Prostate gland (tissue), 2 donors: ENCODE results near the gene ACADL. TPM values are rescaled to one million over a fixed set of nuclear protein-coding genes. Genes with fewer than 3 reads are reported as not detected.

Source experiments
- DNase-seq: peaks from one replicate; pipeline ENCODE4 v3.0.0-alpha.2; 2019; ENCODE audit warnings: low spot score
- H3K27ac ChIP-seq, 2 donors: fragments of 200-600 bp; sonication (generic); 2 replicates each; pipeline ENCODE4 v1.5.1; 2017 to 2019
- H3K27me3 ChIP-seq: fragments of 200-600 bp; sonication (generic); replicated peaks from 2 replicates; pipeline ENCODE4 v1.5.1; 2019; ENCODE audit not compliant: insufficient read depth
- H3K36me3 ChIP-seq, 2 donors: fragments of 200-600 bp; sonication (generic); 1 replicate in 1 of 2; 2 replicates in 1 of 2; pipeline versions ENCODE4 v1.5.1 to v1.8.1; 2017 to 2019
- H3K4me1 ChIP-seq: fragments of 200-600 bp; sonication (generic); replicated peaks from 2 replicates; pipeline ENCODE4 v1.5.1; 2019
- H3K4me3 ChIP-seq, 2 donors: fragments of 200-600 bp; sonication (generic); 2 replicates each; pipeline ENCODE4 v1.5.1; 2017 to 2019
- H3K9me3 ChIP-seq: fragments of 200-600 bp; sonication (generic); 2 replicates; pipeline ENCODE4 v1.5.1; 2017
- CTCF ChIP-seq, 4 experiments: fragments of 200-600 bp in 2 of 4; fragments of 450-650 bp in 2 of 4; sonication (generic) in 2 of 4; IDR thresholded peaks; 1 replicate in 3 of 4; 2 replicates in 1 of 4; pipeline ENCODE4 v1.5.1; 2016 to 2019; ENCODE audit warnings: antibody characterized with exemption in 4 of 4, mild to moderate bottlenecking in 2 of 4, moderate library complexity in 2 of 4
- POLR2A ChIP-seq: fragments of 450-650 bp; IDR thresholded peaks from one replicate; pipeline ENCODE4 v1.6.1; 2016; ENCODE audit warnings: antibody characterized with exemption, mild to moderate bottlenecking
- POLR2AphosphoS5 ChIP-seq: sonication (generic); formaldehyde crosslinking; IDR thresholded peaks from one replicate; pipeline ENCODE4 v1.6.1; 2017; ENCODE audit warnings: antibody characterized with exemption
- WGBS: methylation state at CpG from one replicate; pipeline ENCODE4 v1.1.5; 2018; 5-methylcytosine and 5-hydroxymethylcytosine counted together
- intact Hi-C: fragments of 100-400 bp; cut with DNase I; formaldehyde crosslinking; loops from one replicate; pipeline ENCODE4 v1.14.2; 2022
- total RNA-seq, 2 donors: library from RNA; depleted of rRNA; stranded (reverse); fragments of >200 nt; gene quantifications; one replicate each; pipeline ENCODE4 v1.1.0, GENCODE V29; 2016

Gene ACADL
- total RNA-seq, 2 donors from 2014 or later, result 12.3 to 54.0 TPM

- no peak overlapping the region for H3K27ac ChIP-seq
- H3K4me1 ChIP-seq, result no peaks in the 10 kb centered on the region
- no peak overlapping the region for H3K4me3 ChIP-seq
- no peaks in the 10 kb centered on the region for H3K9me3 ChIP-seq
- H3K36me3 ChIP-seq, result no peaks in the 10 kb centered on the region
- no peaks in the 10 kb centered on the region for H3K27me3 ChIP-seq
- no peak for DNase-seq
- intact Hi-C loops, result no loop called here
- TF ChIP-seq POLR2A, result no peak
- no peak for TF ChIP-seq CTCF (IDR thresholded peaks at IDR 0.05)
- WGBS, result 100% methylated on average over 1 of the region's 1 CpG
These were observed 39.0 kb upstream of the ACADL start for GRCh38 chr2:210264282-210264681.

DNA sequence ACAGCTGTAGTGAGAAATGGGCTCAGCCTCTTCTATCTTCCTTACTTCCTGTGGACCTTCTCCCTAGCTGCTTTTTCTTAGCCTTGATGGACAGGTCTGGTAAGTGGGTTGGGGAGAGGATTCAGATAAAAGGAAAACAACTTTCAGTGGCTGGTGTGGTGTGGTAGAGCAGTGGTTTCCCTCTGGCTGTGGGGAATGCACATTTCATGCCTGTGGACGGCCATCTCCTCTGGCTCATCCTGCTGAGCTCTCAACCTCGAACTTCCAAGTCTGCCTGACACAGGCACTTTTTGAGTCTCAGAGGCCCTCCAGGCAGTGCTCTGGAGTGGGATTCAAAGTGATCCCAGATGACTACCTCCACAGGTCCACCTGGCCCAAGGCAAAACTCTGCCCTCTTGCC lies 38.6 kb upstream of the ACADL start:
- DNase-seq, result no peak
- H3K27me3 ChIP-seq, result no peaks in the 10 kb centered on the region
- intact Hi-C loops, result no loop called here
- no peaks in the 10 kb centered on the region for H3K4me1 ChIP-seq
- no peaks in the 10 kb centered on the region for H3K36me3 ChIP-seq
- H3K4me3 ChIP-seq, result no peak overlapping the region
- no peaks in the 10 kb centered on the region for H3K9me3 ChIP-seq
- TF ChIP-seq POLR2AphosphoS5 (no peak), CTCF (IDR thresholded peaks at IDR 0.05) (no peak), POLR2A (no peak)
- H3K27ac ChIP-seq, result no peak overlapping the region
- 88% methylated on average over 2 of the region's 2 CpGs for WGBS

DNA sequence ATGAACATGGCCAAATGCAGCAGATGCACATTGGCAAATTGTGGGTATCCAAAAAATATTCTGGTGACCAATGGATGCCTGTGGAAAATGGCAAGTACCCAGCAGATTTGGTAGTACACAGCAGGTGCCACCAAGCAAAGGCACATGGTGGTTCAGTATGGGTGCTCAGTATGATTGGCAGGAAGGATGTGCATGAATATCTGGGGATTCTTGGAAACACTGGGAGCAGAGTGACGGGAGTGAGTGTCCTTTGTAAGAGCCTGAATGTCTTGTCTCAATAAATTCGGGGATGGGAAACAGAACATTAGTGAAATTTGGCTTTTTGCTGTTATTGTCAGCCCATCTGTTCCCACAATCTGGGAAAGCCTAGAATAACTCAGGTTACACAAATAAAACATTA lies 36.8 kb upstream of the ACADL start:
- TF ChIP-seq POLR2AphosphoS5 (no peak), POLR2A (no peak), CTCF (IDR thresholded peaks at IDR 0.05) (no peak)
- Histone ChIP-seq H3K4me3 (no peak overlapping the region), H3K9me3 (no peaks in the 10 kb centered on the region), H3K4me1 (no peaks in the 10 kb centered on the region), H3K36me3 (no peaks in the 10 kb centered on the region), H3K27me3 (no peaks in the 10 kb centered on the region), H3K27ac (no peak overlapping the region)
- intact Hi-C loops, result no loop called here
- DNase-seq, result no peak
- WGBS, result 79% methylated on average over 2 of the region's 2 CpGs

GRCh38 chr2:210259687-210260086 lies 34.4 kb upstream of the ACADL start:
- no peak overlapping the region for H3K27ac ChIP-seq
- DNase-seq, result no peak
- no peaks in the 10 kb centered on the region for H3K9me3 ChIP-seq
- no peak for TF ChIP-seq POLR2AphosphoS5
- no peak for TF ChIP-seq CTCF (IDR thresholded peaks at IDR 0.05)
- TF ChIP-seq POLR2A, result no peak
- H3K4me3 ChIP-seq, result no peak overlapping the region
- intact Hi-C loops, result no loop called here
- no peaks in the 10 kb centered on the region for H3K4me1 ChIP-seq
- H3K27me3 ChIP-seq, result no peaks in the 10 kb centered on the region
- no peaks in the 10 kb centered on the region for H3K36me3 ChIP-seq

DNA sequence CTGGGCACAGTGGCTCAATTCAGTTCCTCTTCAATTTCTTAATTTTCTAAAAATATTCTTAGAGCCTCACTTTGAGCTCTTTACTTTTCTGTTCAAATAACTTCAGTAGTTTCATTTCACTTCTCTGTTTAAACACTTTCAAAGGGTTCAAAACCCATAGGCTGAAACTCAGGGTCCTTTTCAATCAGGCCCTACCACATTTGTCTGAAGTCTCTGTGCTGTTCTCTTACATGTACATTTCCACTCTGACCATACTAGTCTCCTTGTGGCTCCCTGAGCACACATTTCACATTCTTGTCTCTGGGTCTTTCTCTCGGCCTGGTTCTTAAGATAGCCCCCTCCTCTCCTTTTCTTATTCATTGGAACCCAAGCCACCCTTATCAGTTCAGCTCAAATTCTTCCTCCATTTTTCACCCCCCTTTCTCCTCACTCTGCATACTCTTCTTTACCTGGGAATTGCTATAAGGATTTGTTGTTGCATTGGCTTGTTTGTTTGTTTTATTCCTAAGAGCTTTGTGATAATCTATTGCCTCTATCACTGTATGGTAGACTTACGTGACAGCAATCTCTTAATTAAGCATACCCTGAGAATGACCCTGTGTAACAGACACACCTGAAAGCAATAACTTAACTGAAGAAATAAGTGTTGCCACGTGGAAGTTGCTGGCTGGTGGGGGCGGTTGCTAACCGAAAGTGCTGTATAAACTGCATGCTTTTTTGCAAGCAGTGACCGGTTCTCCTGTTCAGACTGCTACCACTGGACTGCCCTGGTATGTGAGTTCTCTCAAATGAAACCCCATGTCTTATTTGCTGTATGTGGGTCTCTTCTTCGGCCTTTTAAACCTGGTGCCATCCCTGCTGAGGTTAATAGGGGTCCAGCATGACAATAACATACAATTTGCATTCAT lies 27.7 kb upstream of the ACADL start:
- Histone ChIP-seq H3K4me1 (no peaks in the 10 kb centered on the region), H3K4me3 (no peak overlapping the region), H3K27me3 (no peaks in the 10 kb centered on the region), H3K9me3 (no peaks in the 10 kb centered on the region), H3K27ac (no peak overlapping the region), H3K36me3 (no peaks in the 10 kb centered on the region)
- 51% methylated on average over 7 of the region's 7 CpGs for WGBS
- intact Hi-C loops, result no loop called here
- no peak for DNase-seq
- no peak for TF ChIP-seq POLR2AphosphoS5
